Liver (tissue), 9 donors: Measurements from ENCODE around the gene HCFC1R1. TPM values are rescaled to one million over a fixed set of nuclear protein-coding genes. Genes with fewer than 3 reads are reported as not detected.
A peak's percentile ranks its signal among the peaks of the same experiment; 100 is the strongest.

Source experiments
- DNase-seq: peaks from one replicate; pipeline ENCODE4 v3.0.0-alpha.2; 2017; ENCODE audit warnings: low spot score
- H3K27ac ChIP-seq, 2 donors: one replicate each; pipeline ENCODE4 v1.7.0; 2013; ENCODE audit warnings: inconsistent platforms in 2 of 2, low read length in 2 of 2, control low read depth in 1 of 2, low read depth in 1 of 2, mild to moderate bottlenecking in 1 of 2
- H3K27me3 ChIP-seq, 4 donors: one replicate each; pipeline versions ENCODE4 v1.6.1 to v1.7.0; 2013; ENCODE audit warnings: low read length in 3 of 4, inconsistent platforms in 1 of 4, mild to moderate bottlenecking in 1 of 4, moderate library complexity in 1 of 4; ENCODE audit not compliant: control insufficient read depth in 4 of 4, insufficient read depth in 4 of 4
- H3K36me3 ChIP-seq, 4 donors: one replicate each; pipeline versions ENCODE4 v1.6.1 to v1.7.0; 2013; ENCODE audit warnings: low read length in 3 of 4, mild to moderate bottlenecking in 3 of 4, low read depth in 1 of 4, moderate library complexity in 1 of 4; ENCODE audit not compliant: control insufficient read depth in 4 of 4, insufficient read depth in 3 of 4
- H3K4me1 ChIP-seq, 4 donors: one replicate each; pipeline versions ENCODE4 v1.6.1 to v1.7.0; 2013; ENCODE audit warnings: low read length in 3 of 4, mild to moderate bottlenecking in 3 of 4, moderate library complexity in 1 of 4; ENCODE audit not compliant: control insufficient read depth in 4 of 4, insufficient read depth in 4 of 4
- H3K4me3 ChIP-seq, 3 donors: one replicate each; pipeline versions ENCODE4 v1.6.1 to v1.7.0; 2013; ENCODE audit warnings: low read length in 3 of 3, control low read depth in 1 of 3, low read depth in 1 of 3, mild to moderate bottlenecking in 1 of 3
- H3K9ac ChIP-seq, 2 donors: one replicate each; pipeline ENCODE4 v1.7.0; 2013; ENCODE audit warnings: low read length in 2 of 2, mild to moderate bottlenecking in 2 of 2, moderate library complexity in 2 of 2, control low read depth in 1 of 2, low read depth in 1 of 2
- H3K9me3 ChIP-seq, 4 donors: one replicate each; pipeline versions ENCODE4 v1.6.1 to v1.7.0; 2013; ENCODE audit warnings: low read length in 3 of 4; ENCODE audit not compliant: control insufficient read depth in 4 of 4
- EGR1 ChIP-seq, 2 donors: IDR thresholded peaks; 2 replicates each; pipeline ENCODE4 v1.6.1; 2016 to 2018; ENCODE audit warnings: antibody characterized with exemption in 2 of 2, low read depth in 2 of 2
- FOXA1 ChIP-seq: IDR thresholded peaks from 2 replicates; pipeline ENCODE4 v1.6.1; 2016; ENCODE audit warnings: antibody characterized with exemption
- FOXA2 ChIP-seq: IDR thresholded peaks from 2 replicates; pipeline ENCODE4 v1.6.1; 2016; ENCODE audit warnings: antibody characterized with exemption
- GABPA ChIP-seq, 2 donors: IDR thresholded peaks in 1 of 2; conservative IDR thresholded peaks in 1 of 2; 2 replicates each; pipeline ENCODE4 v1.6.1; 2016; ENCODE audit warnings: antibody characterized with exemption in 2 of 2, mild to moderate bottlenecking in 1 of 2, moderate library complexity in 1 of 2
- HNF4A ChIP-seq, 2 donors: conservative IDR thresholded peaks; 2 replicates each; pipeline ENCODE4 v1.6.1; 2016; ENCODE audit warnings: antibody characterized with exemption in 2 of 2, mild to moderate bottlenecking in 2 of 2
- HNF4G ChIP-seq: IDR thresholded peaks from 2 replicates; pipeline ENCODE4 v1.6.1; 2016; ENCODE audit warnings: antibody characterized with exemption
- JUND ChIP-seq, 2 donors: IDR thresholded peaks; 2 replicates each; pipeline ENCODE4 v1.6.1; 2016; ENCODE audit warnings: antibody characterized with exemption in 2 of 2
- MAX ChIP-seq: IDR thresholded peaks from 2 replicates; pipeline ENCODE4 v1.6.1; 2016; ENCODE audit warnings: antibody characterized with exemption
- NR2F2 ChIP-seq: IDR thresholded peaks from 2 replicates; pipeline ENCODE4 v1.6.1; 2016; ENCODE audit warnings: antibody characterized with exemption
- RAD21 ChIP-seq, 2 donors: IDR thresholded peaks; 2 replicates each; pipeline ENCODE4 v1.6.1; 2016; ENCODE audit warnings: antibody characterized with exemption in 2 of 2, mild to moderate bottlenecking in 2 of 2
- REST ChIP-seq: IDR thresholded peaks from 2 replicates; pipeline ENCODE4 v1.6.1; 2016; ENCODE audit warnings: antibody characterized with exemption, mild to moderate bottlenecking
- RXRA ChIP-seq, 2 donors: IDR thresholded peaks; 2 replicates each; pipeline ENCODE4 v1.6.1; 2017 to 2018; ENCODE audit warnings: antibody characterized with exemption in 2 of 2, mild to moderate bottlenecking in 1 of 2
- SP1 ChIP-seq: IDR thresholded peaks from 2 replicates; pipeline ENCODE4 v1.6.1; 2018; ENCODE audit warnings: antibody characterized with exemption, mild to moderate bottlenecking
- TAF1 ChIP-seq: conservative IDR thresholded peaks from 2 replicates; pipeline ENCODE4 v1.6.1; 2016; ENCODE audit warnings: antibody characterized with exemption, mild to moderate bottlenecking
- YY1 ChIP-seq: IDR thresholded peaks from 2 replicates; pipeline ENCODE4 v1.6.1; 2016; ENCODE audit warnings: antibody characterized with exemption, mild to moderate bottlenecking
- ZBTB33 ChIP-seq: IDR thresholded peaks from 2 replicates; pipeline ENCODE4 v1.6.1; 2016; ENCODE audit warnings: antibody characterized with exemption
- WGBS: extraction: QIAGEN DNeasy Blood & Tissue Kit; methylation state at CpG from one replicate; pipeline ENCODE4 v1.1.7; 2013; 5-methylcytosine and 5-hydroxymethylcytosine counted together
- polyA plus RNA-seq, 2 donors: library from polyadenylated mRNA; stranded (reverse) in 1 of 2; unstranded in 1 of 2; fragments of 200-250 nt in 1 of 2; fragments of >200 nt in 1 of 2; fragmentation: Nextera tagmentation in 1 of 2; extraction: Ambion mirVana in 1 of 2; gene quantifications; one replicate each; pipeline versions ENCODE4 v1.2.1 to v1.2.3, GENCODE V29; 2013 to 2015
- total RNA-seq, 2 donors: library from RNA; depleted of rRNA; stranded (reverse); fragments of >200 nt; gene quantifications; one replicate each; pipeline ENCODE4 v1.2.3, GENCODE V29; 2014
- TF ChIP-seq, protein P1 (sequence below): IDR thresholded peaks from 2 replicates; pipeline ENCODE4 v1.6.1; 2016; ENCODE audit warnings: antibody characterized with exemption
- TF ChIP-seq, protein P2 (sequence below): fragments of 150-350 bp; IDR thresholded peaks from 2 replicates; pipeline ENCODE4 v1.5.1; 2017; ENCODE audit warnings: improper control_type of control experiment, low read depth, low read length; ENCODE audit not compliant: missing input control
- donor health status: healthy.
- donor health status: healthy.
- donor health status: healthy.
- donor health status: healthy.
- donor health status: healthy.

Gene HCFC1R1
- total and polyA plus RNA-seq, 4 donors = 1.4 to 17.6 (median 9.2) TPM

- no peak overlapping the region for H3K4me3 ChIP-seq
- no peak overlapping the region for H3K27ac ChIP-seq
- WGBS = 95% methylated on average over 18 of the region's 18 CpGs
- TF ChIP-seq, protein P1, sequence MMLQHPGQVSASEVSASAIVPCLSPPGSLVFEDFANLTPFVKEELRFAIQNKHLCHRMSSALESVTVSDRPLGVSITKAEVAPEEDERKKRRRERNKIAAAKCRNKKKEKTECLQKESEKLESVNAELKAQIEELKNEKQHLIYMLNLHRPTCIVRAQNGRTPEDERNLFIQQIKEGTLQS = no peak
- TF ChIP-seq REST (no peak), NR2F2 (no peak), EGR1 (IDR thresholded peaks at IDR 0.05; ENCODE audit: low read depth in 2 of 2) (no peak), YY1 (no peak), HNF4A (conservative IDR thresholded peaks at IDR 0.05) (no peak), GABPA (IDR thresholded peaks at IDR 0.05 in 1 of 2, conservative IDR thresholded peaks at IDR 0.05 in 1 of 2) (no peak)
- DNase-seq = no peak
- H3K36me3 ChIP-seq = peaks cover 0 to 14% (median 3%) of the 10 kb centered on the region in 4 donors
- H3K4me1 ChIP-seq = peaks cover 17 to 52% (median 24%) of the 10 kb centered on the region in 4 donors
- no peaks in the 10 kb centered on the region for H3K9me3 ChIP-seq
- no peak overlapping the region for H3K9ac ChIP-seq
- peaks cover 0 to 5% (median 2%) of the 10 kb centered on the region in 4 donors for H3K27me3 ChIP-seq
These were observed 1.6 kb upstream of the HCFC1R1 start for GRCh38 chr16:3025032-3026002.

GRCh38 chr16:3023415-3023668 lies 400 bp downstream of the HCFC1R1 start:
- peaks cover 17 to 42% (median 26%) of the 10 kb centered on the region in 4 donors for H3K4me1 ChIP-seq
- WGBS = 48% methylated on average over 6 of the region's 6 CpGs
- DNase-seq = no peak

More at GRCh38 chr16:3023415-3023668, 400 bp downstream of the HCFC1R1 start:
- Histone ChIP-seq H3K9me3 (no peaks in the 10 kb centered on the region), H3K27me3 (no peaks in the 10 kb centered on the region), H3K4me3 (peak overlapping the region in 2 of 3 donors; percentile 55 to 72), H3K27ac (peak overlapping the region; percentile 95 to 97), H3K36me3 (peaks cover 0 to 14% (median 3%) of the 10 kb centered on the region in 4 donors), H3K9ac (no peak overlapping the region)
- no peak for TF ChIP-seq RXRA (IDR thresholded peaks at IDR 0.05)
- TF ChIP-seq FOXA1 = no peak
- TF ChIP-seq, protein P1 = no peak
- no peak for TF ChIP-seq TAF1
- TF ChIP-seq HNF4A (conservative IDR thresholded peaks at IDR 0.05) = no peak
- TF ChIP-seq, protein P2, sequence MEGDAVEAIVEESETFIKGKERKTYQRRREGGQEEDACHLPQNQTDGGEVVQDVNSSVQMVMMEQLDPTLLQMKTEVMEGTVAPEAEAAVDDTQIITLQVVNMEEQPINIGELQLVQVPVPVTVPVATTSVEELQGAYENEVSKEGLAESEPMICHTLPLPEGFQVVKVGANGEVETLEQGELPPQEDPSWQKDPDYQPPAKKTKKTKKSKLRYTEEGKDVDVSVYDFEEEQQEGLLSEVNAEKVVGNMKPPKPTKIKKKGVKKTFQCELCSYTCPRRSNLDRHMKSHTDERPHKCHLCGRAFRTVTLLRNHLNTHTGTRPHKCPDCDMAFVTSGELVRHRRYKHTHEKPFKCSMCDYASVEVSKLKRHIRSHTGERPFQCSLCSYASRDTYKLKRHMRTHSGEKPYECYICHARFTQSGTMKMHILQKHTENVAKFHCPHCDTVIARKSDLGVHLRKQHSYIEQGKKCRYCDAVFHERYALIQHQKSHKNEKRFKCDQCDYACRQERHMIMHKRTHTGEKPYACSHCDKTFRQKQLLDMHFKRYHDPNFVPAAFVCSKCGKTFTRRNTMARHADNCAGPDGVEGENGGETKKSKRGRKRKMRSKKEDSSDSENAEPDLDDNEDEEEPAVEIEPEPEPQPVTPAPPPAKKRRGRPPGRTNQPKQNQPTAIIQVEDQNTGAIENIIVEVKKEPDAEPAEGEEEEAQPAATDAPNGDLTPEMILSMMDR = no peak
- no peak for TF ChIP-seq REST
- TF ChIP-seq HNF4G = no peak
- no peak for TF ChIP-seq YY1
- no peak for TF ChIP-seq GABPA (IDR thresholded peaks at IDR 0.05 in 1 of 2, conservative IDR thresholded peaks at IDR 0.05 in 1 of 2)
- TF ChIP-seq JUND (IDR thresholded peaks at IDR 0.05) = no peak
- no peak for TF ChIP-seq ZBTB33
- TF ChIP-seq EGR1 (IDR thresholded peaks at IDR 0.05; ENCODE audit: low read depth in 2 of 2) = no peak
- no peak for TF ChIP-seq RAD21 (IDR thresholded peaks at IDR 0.05)
- no peak for TF ChIP-seq FOXA2
- no peak for TF ChIP-seq MAX
- no peak for TF ChIP-seq SP1
